ENCODE measurements around the gene GTF2F2. TPM values are rescaled to one million over a fixed set of nuclear protein-coding genes. Genes with fewer than 3 reads are reported as not detected.

Gene GTF2F2
- total RNA-seq, 2 donors from 2014 or later = 18.7 to 20.5 TPM

DNA sequence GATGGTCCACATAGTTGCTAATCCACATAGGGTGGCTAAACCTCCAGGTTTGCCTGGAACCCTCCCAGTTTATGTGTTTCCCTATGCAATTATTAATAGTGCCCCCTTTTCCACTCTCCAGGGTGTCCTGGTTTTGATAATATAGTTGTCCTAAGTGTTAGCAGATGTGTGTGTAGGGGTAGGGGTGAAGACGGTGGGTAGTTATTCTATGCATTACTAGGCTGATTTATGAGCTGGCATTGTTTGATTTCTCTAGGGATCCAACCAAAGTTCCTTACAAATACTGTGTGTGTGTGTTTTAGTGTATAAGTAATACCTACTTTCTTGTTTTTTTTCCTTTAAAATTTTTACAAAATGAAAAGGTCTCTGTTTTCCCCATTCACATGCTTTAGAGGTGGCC, 21.1 kb downstream of the GTF2F2 start:
- no peaks in the 10 kb centered on the region for H3K36me3 ChIP-seq
- TF ChIP-seq, protein P1, sequence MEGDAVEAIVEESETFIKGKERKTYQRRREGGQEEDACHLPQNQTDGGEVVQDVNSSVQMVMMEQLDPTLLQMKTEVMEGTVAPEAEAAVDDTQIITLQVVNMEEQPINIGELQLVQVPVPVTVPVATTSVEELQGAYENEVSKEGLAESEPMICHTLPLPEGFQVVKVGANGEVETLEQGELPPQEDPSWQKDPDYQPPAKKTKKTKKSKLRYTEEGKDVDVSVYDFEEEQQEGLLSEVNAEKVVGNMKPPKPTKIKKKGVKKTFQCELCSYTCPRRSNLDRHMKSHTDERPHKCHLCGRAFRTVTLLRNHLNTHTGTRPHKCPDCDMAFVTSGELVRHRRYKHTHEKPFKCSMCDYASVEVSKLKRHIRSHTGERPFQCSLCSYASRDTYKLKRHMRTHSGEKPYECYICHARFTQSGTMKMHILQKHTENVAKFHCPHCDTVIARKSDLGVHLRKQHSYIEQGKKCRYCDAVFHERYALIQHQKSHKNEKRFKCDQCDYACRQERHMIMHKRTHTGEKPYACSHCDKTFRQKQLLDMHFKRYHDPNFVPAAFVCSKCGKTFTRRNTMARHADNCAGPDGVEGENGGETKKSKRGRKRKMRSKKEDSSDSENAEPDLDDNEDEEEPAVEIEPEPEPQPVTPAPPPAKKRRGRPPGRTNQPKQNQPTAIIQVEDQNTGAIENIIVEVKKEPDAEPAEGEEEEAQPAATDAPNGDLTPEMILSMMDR (IDR thresholded peaks at IDR 0.05) = no peak
- no peak for DNase-seq
- no peaks in the 10 kb centered on the region for H3K9me3 ChIP-seq
- H3K27ac ChIP-seq = no peak overlapping the region
- H3K4me3 ChIP-seq = no peak overlapping the region
- no peaks in the 10 kb centered on the region for H3K4me1 ChIP-seq
- H3K27me3 ChIP-seq = no peaks in the 10 kb centered on the region
- no peak overlapping the region for H3K9ac ChIP-seq (ENCODE audit: low read depth in 2 of 2, low read length in 2 of 2)
- intact Hi-C loops (cut with DNase I) = no loop called here

DNA sequence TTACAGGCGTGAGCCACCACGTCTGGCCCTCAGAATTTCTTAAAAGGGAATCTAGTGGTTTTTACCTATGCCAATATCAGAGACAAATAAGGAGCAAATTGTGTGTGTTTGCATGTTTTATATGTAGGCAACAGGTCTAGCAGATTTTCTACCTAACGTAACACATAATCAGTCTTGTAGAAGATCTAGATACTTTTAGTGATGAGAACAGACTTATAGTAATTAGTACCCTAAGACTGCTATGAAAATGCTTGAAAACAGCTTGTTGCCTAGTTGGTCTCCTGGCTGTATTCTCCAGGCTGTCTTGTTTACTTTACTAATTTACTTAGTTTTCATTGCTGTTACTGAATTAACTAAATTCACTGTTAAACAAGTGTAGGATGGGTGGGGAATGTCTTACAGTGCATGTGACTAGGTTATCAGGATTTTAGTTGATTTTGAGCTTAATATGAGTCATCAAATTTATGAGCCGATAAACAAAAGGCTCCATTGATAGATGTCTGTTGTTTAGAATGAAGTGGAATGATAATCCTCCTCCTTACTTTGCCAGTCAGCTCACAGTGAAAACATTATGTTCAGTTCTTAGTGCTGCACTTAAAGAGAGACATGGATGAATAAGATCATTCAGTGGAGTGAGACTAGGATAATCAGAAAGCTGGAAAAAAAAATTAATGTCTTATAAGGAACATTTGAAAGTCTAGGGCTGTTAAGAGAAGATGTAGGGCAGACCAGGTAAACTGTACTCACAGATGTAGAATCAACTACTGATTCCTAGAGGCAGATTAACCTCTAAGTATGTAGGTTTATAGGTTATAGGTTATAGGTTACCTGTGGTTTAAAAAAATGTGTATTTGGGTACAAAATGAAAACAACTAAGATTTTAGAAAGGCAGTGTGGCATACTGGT, 22.4 kb downstream of the GTF2F2 start:
- TF ChIP-seq, protein P1 (IDR thresholded peaks at IDR 0.05) = no peak
- Histone ChIP-seq H3K27ac (peak overlapping the region; percentile 6), H3K4me1 (no peaks in the 10 kb centered on the region), H3K4me3 (no peak overlapping the region), H3K27me3 (no peaks in the 10 kb centered on the region), H3K9ac (ENCODE audit: low read depth in 2 of 2, low read length in 2 of 2) (no peak overlapping the region), H3K36me3 (no peaks in the 10 kb centered on the region), H3K9me3 (no peaks in the 10 kb centered on the region)
- intact Hi-C loops (cut with DNase I) = no loop called here
- DNase-seq = no peak

DNA sequence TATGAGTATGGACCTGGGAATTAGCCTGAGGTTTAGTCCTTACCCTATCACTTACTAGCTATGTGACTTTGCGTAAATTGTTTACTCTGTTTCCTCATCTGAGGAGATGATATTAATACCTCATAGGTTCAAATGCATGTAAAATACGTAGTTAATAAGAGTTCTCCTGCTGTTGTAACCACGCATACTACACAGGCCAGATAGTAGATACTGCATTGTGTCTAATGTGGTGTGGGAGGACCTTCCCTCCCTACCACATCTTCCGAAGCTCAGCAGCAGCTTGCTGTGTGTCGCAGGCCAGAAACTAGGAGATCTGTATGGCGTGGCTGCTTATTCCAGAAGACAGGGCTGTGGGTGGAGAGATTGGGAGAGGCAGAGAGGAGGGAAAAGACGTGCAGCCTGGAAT, 23.0 kb downstream of the GTF2F2 start:
- no peaks in the 10 kb centered on the region for H3K9me3 ChIP-seq
- intact Hi-C loops (cut with DNase I) = no loop called here
- no peak for DNase-seq
- no peaks in the 10 kb centered on the region for H3K36me3 ChIP-seq
- H3K4me3 ChIP-seq = no peak overlapping the region
- peak overlapping the region; percentile 6 for H3K27ac ChIP-seq
- TF ChIP-seq, protein P1 (IDR thresholded peaks at IDR 0.05) = no peak
- no peaks in the 10 kb centered on the region for H3K27me3 ChIP-seq
- H3K4me1 ChIP-seq = no peaks in the 10 kb centered on the region
- H3K9ac ChIP-seq (ENCODE audit: low read depth in 2 of 2, low read length in 2 of 2) = no peak overlapping the region

DNA sequence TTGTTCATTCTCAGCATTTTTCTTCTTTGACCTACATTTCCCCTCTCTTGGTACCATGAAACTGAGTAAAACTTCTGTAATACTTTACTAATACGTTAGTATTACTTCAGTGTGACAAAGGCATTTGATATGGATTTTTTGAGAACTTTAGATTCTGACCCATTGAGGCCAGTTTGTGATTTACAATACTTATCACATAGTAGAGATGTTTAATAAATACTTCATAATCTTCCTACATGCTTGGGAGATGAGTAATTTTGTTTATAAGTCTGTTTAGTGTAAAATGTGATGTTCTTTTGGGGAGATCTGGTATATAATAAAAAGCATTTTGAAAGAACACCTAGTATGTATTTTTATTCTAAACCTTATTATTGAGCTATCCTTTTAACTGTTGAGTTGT, 29.7 kb downstream of the GTF2F2 start:
- Histone ChIP-seq H3K36me3 (no peaks in the 10 kb centered on the region), H3K4me1 (no peaks in the 10 kb centered on the region), H3K9ac (ENCODE audit: low read depth in 2 of 2, low read length in 2 of 2) (no peak overlapping the region), H3K27me3 (no peaks in the 10 kb centered on the region), H3K4me3 (no peak overlapping the region), H3K9me3 (no peaks in the 10 kb centered on the region), H3K27ac (no peak overlapping the region)
- no peak for DNase-seq
- TF ChIP-seq, protein P1 (IDR thresholded peaks at IDR 0.05) = no peak
- intact Hi-C loops (cut with DNase I) = no loop called here

DNA sequence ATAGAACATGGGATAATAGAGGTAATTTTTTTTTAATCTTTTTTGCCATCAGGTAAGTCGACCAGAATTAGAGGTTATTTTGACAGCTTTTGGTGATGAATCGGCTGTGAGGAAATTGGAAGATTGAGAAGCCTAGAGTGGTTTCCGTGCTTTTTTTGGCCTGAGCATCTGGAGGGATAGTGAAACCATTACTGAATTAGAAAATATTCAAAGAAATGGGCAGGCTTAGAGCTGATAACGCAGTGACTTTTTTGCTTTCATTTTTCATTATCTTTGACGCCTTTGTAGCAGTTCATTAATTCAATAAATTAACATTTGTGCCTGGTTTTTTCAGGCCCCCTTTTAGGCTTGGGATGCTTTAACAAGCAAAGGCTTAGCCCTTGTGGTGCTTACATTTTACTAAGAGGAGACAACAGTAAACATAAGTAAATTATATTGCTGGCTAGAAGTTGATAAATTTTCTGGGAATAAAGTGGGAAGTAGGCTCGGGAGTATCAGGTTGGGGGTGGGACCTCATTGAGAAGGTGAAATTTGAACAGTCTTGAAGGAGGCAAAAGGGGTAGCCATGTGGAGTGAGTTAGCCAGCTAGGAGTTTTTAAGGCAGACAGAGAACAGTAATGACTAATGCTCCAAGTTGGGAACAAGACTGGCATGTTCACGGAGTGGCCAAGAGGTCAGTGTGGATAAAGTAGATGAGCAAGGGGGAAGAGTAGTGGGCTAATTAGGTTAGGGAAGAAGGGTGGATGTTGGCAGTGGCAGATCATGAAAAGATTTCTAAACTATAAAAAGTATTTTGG, 36.5 kb downstream of the GTF2F2 start:
- Histone ChIP-seq H3K4me3 (no peak overlapping the region), H3K9ac (ENCODE audit: low read depth in 2 of 2, low read length in 2 of 2) (no peak overlapping the region), H3K9me3 (no peaks in the 10 kb centered on the region), H3K27me3 (no peaks in the 10 kb centered on the region), H3K27ac (no peak overlapping the region), H3K4me1 (no peaks in the 10 kb centered on the region), H3K36me3 (no peaks in the 10 kb centered on the region)
- no peak for DNase-seq
- intact Hi-C loops (cut with DNase I) = no loop called here
- TF ChIP-seq, protein P1 (IDR thresholded peaks at IDR 0.05) = no peak

Data from colonic mucosa (tissue), 4 donors.